GM10266 (cell line): ENCODE measurements around the gene SMARCB1.

Experiments used
- DNase-seq: peaks from one replicate; pipeline ENCODE4 v3.0.0; 2012; ENCODE audit errors: extremely low spot score
- TF ChIP-seq, protein P1 (sequence below): IDR thresholded peaks from 2 replicates; pipeline ENCODE4 v1.5.1; 2012; ENCODE audit warnings: mild to moderate bottlenecking, low read depth; ENCODE audit not compliant: control insufficient read depth, insufficient read depth; ENCODE audit errors: missing control alignments

SMARCB1 gene

DNA sequence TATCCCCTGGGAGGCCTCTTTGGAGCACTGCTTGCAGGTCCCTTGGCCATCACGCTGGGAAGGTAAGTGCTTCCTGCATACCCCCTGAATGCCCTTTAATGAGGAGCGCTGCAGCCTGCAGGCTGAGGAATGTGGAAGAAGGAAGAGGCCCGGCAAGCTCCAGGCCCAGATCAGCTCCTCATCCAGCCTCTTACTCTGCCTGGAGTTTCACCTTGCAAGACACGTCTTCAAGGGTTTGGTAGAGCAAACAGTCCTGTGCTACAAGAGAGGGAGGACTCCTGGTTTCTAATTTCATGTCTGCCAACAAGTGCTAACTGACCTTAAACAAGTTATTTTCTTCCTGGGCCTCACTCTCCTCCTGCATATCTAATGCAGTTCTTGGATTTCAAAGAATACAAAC, 81.8 kb downstream of the SMARCB1 start:
- no peak for DNase-seq
- TF ChIP-seq, protein P1, sequence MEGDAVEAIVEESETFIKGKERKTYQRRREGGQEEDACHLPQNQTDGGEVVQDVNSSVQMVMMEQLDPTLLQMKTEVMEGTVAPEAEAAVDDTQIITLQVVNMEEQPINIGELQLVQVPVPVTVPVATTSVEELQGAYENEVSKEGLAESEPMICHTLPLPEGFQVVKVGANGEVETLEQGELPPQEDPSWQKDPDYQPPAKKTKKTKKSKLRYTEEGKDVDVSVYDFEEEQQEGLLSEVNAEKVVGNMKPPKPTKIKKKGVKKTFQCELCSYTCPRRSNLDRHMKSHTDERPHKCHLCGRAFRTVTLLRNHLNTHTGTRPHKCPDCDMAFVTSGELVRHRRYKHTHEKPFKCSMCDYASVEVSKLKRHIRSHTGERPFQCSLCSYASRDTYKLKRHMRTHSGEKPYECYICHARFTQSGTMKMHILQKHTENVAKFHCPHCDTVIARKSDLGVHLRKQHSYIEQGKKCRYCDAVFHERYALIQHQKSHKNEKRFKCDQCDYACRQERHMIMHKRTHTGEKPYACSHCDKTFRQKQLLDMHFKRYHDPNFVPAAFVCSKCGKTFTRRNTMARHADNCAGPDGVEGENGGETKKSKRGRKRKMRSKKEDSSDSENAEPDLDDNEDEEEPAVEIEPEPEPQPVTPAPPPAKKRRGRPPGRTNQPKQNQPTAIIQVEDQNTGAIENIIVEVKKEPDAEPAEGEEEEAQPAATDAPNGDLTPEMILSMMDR, result no peak

DNA sequence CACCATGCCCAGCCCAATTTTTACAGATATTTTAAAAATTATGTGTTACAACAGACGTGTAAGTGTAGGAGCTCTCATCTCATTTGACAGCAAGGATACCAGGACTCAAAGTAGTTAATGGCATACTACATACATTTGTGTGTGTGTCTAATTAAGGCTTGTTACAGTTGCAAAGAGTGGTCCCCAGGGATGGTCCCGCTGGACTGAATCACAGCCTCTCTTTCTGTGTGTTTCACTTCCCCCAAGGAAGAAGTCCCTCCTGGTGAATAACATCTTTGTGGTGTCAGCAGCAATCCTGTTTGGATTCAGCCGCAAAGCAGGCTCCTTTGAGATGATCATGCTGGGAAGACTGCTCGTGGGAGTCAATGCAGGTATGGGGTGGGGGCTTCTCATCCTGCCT, 88.1 kb downstream of the SMARCB1 start:
- TF ChIP-seq, protein P1, result no peak
- DNase-seq, result no peak

DNA sequence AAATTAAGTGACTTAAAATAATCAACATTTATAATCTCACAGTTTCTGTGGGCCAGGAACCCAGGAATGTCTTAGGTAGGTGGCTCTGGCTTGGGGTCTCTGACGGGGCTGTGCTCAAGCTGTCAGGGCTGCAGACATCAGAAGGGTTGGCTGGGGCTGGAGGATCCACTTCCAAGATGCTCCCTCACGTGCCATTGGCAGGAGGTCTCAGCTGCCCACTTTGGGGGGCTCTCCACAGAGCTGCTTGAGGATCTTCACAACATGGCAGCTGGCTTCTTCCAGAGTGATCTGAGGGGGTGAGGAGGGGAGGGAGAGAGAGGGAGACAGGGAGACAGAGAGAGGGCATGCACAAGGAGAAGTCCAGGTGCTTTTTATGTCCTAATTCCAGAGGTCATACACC, 89.0 kb downstream of the SMARCB1 start:
- DNase-seq, result no peak
- TF ChIP-seq, protein P1, result no peak

DNA sequence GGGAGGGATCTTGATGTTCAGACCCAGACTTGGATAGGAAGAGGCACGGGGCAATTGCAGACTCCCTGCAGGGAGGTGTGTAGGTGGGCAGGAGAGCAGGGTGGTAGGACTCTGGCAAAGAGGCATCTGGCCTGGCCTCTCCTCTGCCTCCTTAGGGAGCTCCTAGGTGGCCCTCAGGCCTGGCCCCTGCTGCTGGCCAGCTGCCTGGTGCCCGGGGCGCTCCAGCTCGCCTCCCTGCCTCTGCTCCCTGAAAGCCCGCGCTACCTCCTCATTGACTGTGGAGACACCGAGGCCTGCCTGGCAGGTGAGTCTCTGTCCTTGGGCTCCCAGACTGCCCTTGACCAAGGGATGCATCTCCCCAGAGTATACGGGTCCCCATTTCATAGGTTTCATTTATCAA, 90.8 kb downstream of the SMARCB1 start:
- TF ChIP-seq, protein P1, result no peak
- no peak for DNase-seq

DNA sequence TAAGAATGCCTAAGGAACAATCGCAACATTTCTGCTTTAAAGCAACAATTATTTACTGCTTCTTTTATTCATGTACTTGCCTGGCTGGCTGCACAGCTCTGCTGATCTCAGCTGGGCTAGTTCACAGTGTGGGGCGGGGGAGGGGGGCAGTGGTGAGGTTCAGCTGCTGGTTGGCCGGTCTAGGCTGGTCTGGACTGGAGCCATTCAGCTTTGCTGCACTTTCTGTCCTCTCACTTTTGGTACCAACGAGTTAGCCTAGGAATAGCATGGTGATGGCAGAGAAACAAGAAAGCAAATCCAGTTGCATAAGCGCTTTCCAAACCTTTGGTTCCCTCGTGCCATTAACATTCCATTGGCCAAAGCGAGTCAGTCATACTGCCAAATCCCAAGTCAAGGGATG, 91.5 kb downstream of the SMARCB1 start:
- TF ChIP-seq, protein P1, result no peak

DNA sequence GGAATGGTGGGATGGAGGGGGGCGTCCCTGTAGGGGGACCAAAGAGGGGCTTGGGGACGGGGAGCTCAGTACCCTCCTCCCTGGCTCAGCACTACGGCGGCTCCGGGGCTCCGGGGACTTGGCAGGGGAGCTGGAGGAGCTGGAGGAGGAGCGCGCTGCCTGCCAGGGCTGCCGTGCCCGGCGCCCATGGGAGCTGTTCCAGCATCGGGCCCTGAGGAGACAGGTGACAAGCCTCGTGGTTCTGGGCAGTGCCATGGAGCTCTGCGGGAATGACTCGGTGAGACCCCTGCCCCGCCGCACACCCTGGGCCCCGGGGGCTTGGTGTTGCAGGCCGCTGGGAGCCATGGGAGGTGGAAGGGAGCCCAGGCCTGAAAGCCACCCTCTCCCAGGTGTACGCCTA, 95.6 kb downstream of the SMARCB1 start:
- DNase-seq, result no peak
- TF ChIP-seq, protein P1, result no peak

More for the DNA sequence above, 91.5 kb downstream of the SMARCB1 start:
- no peak for DNase-seq

DNA sequence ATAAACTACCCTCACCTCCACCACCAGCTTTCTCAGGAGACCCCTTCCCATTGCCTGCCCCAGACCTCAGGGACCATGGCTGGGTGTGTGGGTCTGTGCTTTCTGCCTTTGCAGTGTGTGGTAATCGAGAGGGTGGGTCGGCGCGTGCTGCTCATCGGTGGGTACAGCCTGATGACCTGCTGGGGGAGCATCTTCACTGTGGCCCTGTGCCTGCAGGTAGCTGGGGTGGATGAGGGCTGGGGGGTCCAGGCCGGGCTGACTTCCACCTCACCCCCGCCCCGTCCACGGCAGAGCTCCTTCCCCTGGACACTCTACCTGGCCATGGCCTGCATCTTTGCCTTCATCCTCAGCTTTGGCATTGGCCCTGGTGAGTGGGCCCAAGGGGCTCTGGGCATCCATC, 96.9 kb downstream of the SMARCB1 start:
- no peak for DNase-seq
- TF ChIP-seq, protein P1, result no peak
